ENCODE data around the gene CASP7.

CASP7 gene

GRCh38 chr10:113711142-113711541 lies 31.4 kb downstream of the CASP7 start:
- DNase-seq (ENCODE audit: extremely low read depth in 1 of 2, low read depth in 1 of 2), result no peak

GRCh38 chr10:113712024-113712423 lies 32.3 kb downstream of the CASP7 start:
- DNase-seq (ENCODE audit: extremely low read depth in 1 of 2, low read depth in 1 of 2), result no peak

GRCh38 chr10:113712755-113713639 lies 33.3 kb downstream of the CASP7 start:
- no peak for DNase-seq (ENCODE audit: extremely low read depth in 1 of 2, low read depth in 1 of 2)

GRCh38 chr10:113713640-113713982 lies 33.9 kb downstream of the CASP7 start:
- no peak for DNase-seq (ENCODE audit: extremely low read depth in 1 of 2, low read depth in 1 of 2)

GRCh38 chr10:113716109-113716910 lies 36.6 kb downstream of the CASP7 start:
- no peak for DNase-seq (ENCODE audit: extremely low read depth in 1 of 2, low read depth in 1 of 2)

- DNase-seq (ENCODE audit: extremely low read depth in 1 of 2, low read depth in 1 of 2), result no peak
These were observed 39.5 kb downstream of the CASP7 start for GRCh38 chr10:113718969-113719822.

GRCh38 chr10:113720386-113720785 lies 40.7 kb downstream of the CASP7 start:
- no peak for DNase-seq (ENCODE audit: extremely low read depth in 1 of 2, low read depth in 1 of 2)

- DNase-seq (ENCODE audit: extremely low read depth in 1 of 2, low read depth in 1 of 2), result no peak
These were observed 52.6 kb downstream of the CASP7 start for GRCh38 chr10:113732160-113732881.

GRCh38 chr10:113732966-113733365 lies 53.3 kb downstream of the CASP7 start:
- DNase-seq (ENCODE audit: extremely low read depth in 1 of 2, low read depth in 1 of 2), result no peak

GRCh38 chr10:113733635-113734034 lies 53.9 kb downstream of the CASP7 start:
- no peak for DNase-seq (ENCODE audit: extremely low read depth in 1 of 2, low read depth in 1 of 2)

- DNase-seq (ENCODE audit: extremely low read depth in 1 of 2, low read depth in 1 of 2), result no peak
These were observed 56.2 kb downstream of the CASP7 start for GRCh38 chr10:113735913-113736312.

- DNase-seq (ENCODE audit: extremely low read depth in 1 of 2, low read depth in 1 of 2), result no peak
These were observed 56.9 kb downstream of the CASP7 start for GRCh38 chr10:113736576-113736975.

- no peak for DNase-seq (ENCODE audit: extremely low read depth in 1 of 2, low read depth in 1 of 2)
These were observed 59.3 kb downstream of the CASP7 start for GRCh38 chr10:113739031-113739430.

GRCh38 chr10:113739577-113739976 lies 59.9 kb downstream of the CASP7 start:
- no peak for DNase-seq (ENCODE audit: extremely low read depth in 1 of 2, low read depth in 1 of 2)

GRCh38 chr10:113740850-113741249 lies 61.1 kb downstream of the CASP7 start:
- no peak for DNase-seq (ENCODE audit: extremely low read depth in 1 of 2, low read depth in 1 of 2)

- no peak for DNase-seq (ENCODE audit: extremely low read depth in 1 of 2, low read depth in 1 of 2)
These were observed 62.8 kb downstream of the CASP7 start for GRCh38 chr10:113742466-113742865.

GRCh38 chr10:113743594-113743993 lies 63.9 kb downstream of the CASP7 start:
- no peak for DNase-seq (ENCODE audit: extremely low read depth in 1 of 2, low read depth in 1 of 2)

- no peak for DNase-seq (ENCODE audit: extremely low read depth in 1 of 2, low read depth in 1 of 2)
These were observed 65.7 kb downstream of the CASP7 start for GRCh38 chr10:113745374-113745773.

- DNase-seq (ENCODE audit: extremely low read depth in 1 of 2, low read depth in 1 of 2), result no peak
These were observed 66.7 kb downstream of the CASP7 start for GRCh38 chr10:113746217-113746957.

All from stimulated activated CD8-positive, alpha-beta memory T cell treated with anti-CD3 and anti-CD28 coated beads, Interleukin-7, amount 100 ng/mL, for 48 hours (primary cell).